Cerebellar nuclear complex (tissue), 1 donor: ENCODE measurements around the gene PSMB7.

Experiments used
- DNase-seq, 2 experiments: peaks; one replicate each; lab custom pipeline; 2025; lab: John Stamatoyannopoulos, UW

PSMB7 gene

DNA sequence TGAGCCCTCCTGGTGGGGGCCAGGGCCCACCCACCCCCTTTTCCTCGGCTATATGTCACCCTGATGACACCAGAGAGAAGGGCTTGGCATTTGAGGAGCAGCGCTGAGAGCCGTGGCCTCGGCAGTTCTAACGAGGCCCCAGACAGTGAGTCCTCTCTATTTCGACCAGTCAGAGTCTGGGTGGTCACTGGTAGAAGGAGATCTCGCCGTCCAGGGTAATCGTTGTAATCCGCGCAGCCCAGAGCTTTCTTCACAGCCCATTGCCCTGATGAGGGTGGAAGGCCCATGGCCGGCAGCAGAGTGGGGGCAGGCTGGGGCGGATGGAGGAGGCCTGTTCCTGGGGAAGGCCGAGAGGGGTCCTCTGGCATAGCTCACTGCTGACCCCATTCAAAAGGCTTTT, 70.2 kb downstream of the PSMB7 start:
- DNase-seq, result no peak

DNA sequence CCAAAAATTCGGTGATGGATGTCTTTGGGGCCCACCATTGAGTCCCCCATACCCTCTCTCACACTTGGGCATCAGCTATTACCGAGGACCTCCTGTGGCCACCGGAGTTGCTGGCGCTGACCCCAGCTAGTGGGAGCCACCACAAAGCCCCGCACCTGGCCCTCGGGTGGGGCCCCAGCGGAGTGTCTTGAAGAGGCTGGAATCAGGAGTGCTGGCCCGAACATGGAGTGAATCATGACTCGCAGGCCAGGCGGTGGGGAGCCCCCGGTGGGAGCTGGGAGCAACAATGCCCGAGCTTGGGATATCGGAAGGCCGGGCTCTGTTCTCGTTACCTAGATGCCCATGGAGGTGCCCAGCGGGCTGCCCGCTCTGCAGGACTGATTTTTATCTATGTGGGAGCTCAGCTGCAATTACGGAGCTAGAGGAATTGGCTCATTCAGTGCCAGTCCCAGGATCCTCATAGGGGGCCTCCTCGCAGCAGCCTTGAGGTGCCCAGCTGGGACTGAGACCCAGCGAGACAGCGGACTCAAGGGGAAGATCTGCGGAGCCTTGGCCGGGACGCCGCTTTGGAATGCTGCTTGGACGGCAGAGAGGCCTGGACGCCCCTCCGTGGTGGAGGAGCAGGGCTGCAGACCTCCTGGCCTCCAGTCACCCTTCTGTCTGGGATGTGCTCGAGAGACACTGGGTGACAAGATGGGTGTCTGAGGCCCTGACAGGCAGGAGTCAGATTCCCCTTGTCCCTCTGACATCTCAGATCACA, 70.8 kb downstream of the PSMB7 start:
- DNase-seq, result no peak

GRCh38 chr9:124343533-124344290, 71.5 kb downstream of the PSMB7 start:
- no peak for DNase-seq

- DNase-seq, result no peak
These were observed 72.3 kb downstream of the PSMB7 start for GRCh38 chr9:124342776-124343485.

DNA sequence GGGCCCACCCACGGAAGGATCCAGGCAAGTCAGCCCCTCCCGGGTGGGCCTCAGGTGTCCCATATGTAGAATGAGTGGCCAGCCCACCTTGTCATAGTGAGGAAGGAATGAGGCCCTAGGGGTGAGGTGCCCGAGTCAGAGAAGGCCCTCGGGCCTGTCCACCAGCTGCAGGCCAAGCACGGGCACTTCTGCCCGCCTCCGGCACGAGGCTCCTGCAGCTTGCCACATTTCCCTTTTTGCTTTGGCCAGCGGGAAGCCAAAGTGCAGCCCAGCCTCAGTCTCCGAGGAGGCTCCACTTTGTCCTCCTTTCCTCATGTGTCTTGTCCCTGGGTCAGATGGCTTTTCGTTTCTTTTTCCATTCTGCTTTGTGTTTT, 72.9 kb downstream of the PSMB7 start:
- DNase-seq, result no peak

GRCh38 chr9:124341455-124342170, 73.6 kb downstream of the PSMB7 start:
- no peak for DNase-seq

DNA sequence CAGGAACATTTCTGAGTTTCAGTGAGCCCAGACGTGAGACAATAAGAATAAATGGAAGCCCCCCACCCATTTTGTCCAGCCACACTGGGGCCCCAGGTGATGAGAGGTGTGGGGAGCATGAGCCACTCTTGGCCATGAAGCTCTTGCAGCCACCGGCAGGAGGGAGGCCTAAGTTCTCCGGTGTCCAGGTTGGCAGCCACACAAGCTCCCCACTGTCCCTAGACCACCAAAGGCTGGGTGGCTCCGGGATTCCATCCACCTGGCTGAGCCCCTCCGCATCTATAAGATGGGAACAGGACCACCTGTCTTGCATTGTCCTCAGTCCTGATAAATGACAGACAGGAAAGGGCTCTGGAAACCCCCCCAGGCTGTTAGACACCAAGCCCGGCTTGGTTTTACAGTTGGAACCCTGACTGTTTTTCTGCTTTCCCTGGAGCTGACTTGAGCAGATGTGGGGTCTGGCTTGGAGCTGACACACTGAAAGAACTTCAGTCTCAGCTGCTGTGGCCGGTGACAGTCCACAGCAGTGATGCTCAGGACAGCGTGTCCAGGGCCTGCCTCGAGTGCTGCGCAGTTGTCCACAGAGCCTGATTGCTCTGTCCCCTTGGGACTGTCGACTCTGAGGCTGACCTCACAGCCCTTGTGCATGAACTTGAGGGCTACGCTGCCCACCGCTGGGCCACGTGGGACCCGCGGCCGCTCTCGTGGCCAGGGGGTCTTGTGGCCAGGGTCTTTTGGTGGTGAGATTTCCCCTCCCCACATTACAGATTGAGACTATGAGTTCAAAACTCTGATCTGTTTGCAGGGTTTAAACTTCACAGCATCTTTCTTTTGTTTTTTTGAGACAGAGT, 74.8 kb downstream of the PSMB7 start:
- no peak for DNase-seq

GRCh38 chr9:124339603-124340146, 75.6 kb downstream of the PSMB7 start:
- DNase-seq, result no peak

- DNase-seq, result no peak
These were observed 77.7 kb downstream of the PSMB7 start for GRCh38 chr9:124337562-124337961.

GRCh38 chr9:124335320-124335707, 79.9 kb downstream of the PSMB7 start:
- DNase-seq, result no peak

DNA sequence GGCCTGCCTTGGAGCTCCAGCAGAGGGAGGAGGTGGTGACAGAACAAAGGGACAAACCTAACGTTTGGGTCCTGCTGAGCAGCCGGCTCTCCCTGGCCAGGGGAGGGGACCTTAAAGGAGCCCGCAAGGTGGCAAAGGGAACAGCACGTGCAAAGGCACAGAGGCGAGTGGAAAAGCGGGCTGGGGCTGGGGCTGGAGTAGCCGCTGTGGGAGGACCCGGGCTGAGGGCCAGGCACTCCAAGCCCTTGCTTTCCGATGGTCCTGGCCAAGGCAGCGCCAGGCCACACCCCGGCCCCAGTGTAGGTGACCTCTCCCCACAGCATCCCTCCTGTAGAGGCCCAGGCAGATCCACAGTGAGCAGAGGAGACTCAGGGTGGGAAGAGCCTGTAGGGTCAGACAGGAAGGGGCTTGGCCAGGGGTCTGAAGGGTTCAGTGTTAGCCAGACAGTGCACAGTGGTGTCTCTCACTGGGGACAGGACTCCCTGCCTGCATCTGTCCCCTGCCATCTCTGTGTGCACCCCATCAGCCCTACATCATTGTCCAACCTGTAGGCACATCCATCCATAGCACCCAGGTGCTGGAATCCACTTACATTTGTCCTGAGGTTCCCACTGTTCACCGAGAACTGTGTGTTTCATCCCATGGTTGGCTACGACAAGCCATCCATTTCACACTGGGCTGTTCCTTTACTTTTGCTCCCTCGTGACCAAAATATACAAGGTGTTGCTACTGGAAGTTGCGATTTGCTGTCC, 80.5 kb downstream of the PSMB7 start:
- no peak for DNase-seq

- no peak for DNase-seq
These were observed 82.1 kb downstream of the PSMB7 start for GRCh38 chr9:124333203-124333579.

- no peak for DNase-seq
These were observed 82.7 kb downstream of the PSMB7 start for GRCh38 chr9:124332361-124333202.

GRCh38 chr9:124331580-124331979, 83.7 kb downstream of the PSMB7 start:
- no peak for DNase-seq

GRCh38 chr9:124330011-124330697, 85.1 kb downstream of the PSMB7 start:
- no peak for DNase-seq

GRCh38 chr9:124329206-124329792, 85.9 kb downstream of the PSMB7 start:
- no peak for DNase-seq

DNA sequence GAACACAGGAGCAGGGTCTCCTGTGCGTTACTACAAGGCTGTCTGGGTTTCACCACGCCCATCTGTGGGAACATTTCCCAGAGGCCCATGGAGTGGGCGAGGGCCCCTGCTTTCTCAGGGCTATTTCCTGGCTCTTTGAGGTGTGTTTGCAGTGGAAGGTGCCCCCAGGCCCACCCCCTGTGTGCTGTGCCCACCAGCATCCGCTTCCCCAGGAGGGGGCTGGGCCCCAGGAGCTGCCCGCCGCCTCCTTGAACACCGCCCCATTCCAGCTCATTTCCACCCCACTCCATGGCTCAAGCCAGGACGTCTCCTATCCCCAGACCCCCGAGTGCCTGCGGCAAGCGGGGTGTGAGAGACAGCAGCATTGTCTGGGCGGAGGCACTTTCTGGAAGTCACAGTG, 87.0 kb downstream of the PSMB7 start:
- no peak for DNase-seq

DNA sequence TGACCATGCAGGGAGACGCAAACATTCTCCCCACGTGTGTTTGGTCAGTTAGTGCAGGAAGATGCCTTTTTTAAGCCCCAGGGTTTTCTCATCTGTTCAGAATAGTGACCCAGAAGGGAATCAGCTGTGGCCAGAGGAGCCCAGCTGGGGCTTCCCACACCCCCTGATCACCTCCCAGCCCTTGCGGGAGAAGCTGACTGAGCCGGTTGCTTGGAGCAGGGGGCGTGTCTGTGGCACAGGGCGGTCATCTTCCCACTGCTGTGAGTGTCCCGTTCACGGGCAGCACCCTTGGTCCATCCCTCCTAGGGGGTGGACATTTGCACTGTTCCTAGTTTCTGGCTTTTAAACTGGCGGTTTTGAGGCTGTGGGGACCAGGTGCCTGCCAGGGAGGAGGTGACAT, 87.8 kb downstream of the PSMB7 start:
- no peak for DNase-seq
